Measurements from ENCODE around the gene C5. TPM values are rescaled to one million over a fixed set of nuclear protein-coding genes. Genes with fewer than 3 reads are reported as not detected.

C5 gene
- 2.4 and 3.7 TPM in 2 replicates for total RNA-seq

DNA sequence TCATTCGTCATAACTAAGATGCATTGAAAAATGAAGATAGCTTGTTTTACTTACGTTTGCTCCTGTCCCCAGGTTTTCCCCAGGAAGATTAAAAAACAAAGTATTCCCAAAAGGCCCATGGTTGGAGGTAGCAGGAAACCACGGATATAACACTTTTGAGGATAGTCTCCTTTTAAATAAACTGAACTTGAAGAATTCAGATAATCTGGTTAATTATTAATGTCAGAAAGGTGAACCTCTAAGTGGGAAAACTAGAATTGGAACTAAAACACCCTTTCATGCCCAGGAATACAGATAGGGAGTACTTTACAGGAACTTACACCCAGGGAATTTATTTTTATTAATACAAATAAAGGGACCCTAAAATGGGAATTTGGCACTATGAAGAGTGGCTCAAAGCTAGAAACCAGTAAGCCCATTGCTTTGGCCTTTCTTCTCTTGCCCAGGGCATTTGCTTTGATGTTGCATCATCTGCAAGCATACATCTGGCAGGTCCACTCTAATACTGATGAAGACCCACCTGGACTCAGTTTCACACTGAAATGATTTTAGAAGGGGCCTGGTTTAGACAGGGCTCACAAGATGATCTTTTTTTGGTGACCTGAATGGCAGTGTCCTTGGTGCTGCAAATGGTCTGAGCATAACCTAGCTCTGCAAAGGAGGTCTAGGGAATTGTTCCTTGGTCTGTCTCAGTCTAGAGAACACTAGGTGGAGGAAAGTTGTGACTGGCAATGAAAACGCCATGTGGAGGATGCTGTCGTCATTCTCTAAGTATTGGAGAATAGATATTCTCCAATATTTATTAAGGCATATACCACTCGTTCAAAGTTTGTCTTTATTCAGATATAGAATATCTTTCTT, at the start of gene C5:
TSS of gene C5 (minus strand) at position 148 of the 861 bp plus-strand sequence. CDS start at position 119, 29 bp downstream.

DNA sequence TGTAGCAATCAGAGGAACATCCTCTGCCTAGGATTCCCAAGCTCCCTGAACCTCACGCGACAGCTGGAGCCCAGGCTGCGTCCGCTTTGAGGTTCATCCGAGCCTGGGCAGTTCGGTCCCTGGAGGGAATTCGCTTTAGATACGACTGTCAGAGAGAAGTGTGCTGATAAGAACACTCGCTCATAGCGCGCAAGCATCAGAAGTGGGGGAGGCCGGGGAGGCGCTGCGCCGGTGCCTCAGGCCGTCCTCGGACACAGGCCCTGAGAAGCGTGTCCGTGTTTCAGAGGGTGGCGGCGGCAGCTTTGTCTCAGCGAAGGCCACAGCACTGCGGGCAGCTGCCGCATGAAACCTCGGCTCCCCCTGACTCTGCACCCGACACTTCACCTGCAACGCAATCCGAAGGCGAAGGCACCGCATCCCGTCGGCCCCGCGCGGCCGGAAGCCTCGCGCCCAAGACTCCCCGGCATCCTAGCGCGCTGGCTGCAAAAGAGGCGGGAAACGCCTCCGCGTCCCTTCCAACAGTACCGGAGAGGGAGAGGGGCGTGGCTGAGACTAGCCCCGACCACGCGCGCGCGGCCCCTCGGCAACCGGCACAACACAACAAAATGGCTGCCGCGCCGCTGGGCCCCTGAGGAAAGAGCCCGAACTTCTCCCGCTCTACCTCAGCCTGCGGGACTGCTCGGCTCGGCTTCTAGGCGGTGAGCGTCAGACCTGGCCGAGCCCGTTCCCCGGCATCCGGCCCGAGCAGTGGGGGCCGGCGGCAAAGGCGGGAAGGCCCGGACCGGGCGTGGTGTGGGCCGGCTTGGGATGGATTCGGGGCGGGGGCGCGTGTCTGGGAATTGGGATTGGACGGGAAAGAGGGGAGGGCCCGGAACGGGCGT, 24.5 kb upstream of the C5 start, which contains the start of gene CNTRL:
TSS of gene CNTRL (plus strand) at position 586 of the 881 bp plus-strand sequence. CDS start 13,372 bp downstream, outside the sequence.

DNA sequence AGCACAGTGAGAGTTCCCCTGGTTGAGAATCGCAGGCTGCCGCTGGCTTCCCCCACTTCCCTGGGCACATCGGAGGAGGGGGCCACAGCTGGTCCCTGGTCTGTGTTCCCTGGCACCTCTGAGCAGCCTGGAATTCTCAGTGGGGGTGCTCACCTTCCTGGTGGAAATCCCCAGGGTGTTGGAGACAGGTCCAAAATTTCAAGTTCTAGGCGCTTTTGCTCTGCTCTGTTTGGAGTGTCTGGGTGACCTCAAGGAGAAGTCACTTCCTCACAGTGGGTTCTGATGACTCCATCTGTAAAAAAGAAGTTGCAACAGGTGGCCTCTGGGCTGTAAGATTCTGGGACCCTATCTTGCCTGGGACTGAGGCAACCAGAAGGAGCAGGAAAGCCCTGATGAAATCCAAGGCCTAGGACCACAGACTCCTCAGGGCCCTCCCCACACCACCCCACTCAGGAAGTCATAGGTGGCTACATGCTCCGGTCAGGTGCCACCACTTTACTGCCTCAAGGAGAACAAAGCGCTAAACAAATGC, 123.6 kb downstream of the C5 start, which contains the start of gene TRAF1:
TSS of gene TRAF1 (minus strand) at position 400 of the 532 bp plus-strand sequence. CDS start 721 bp downstream, outside the sequence.

Other genes with a start within 250 kb of the C5 start
- 38.4 and 46.6 TPM in 2 replicates for gene PSMD5, start 207.4 kb downstream of the C5 start, total RNA-seq
- 20.0 and 20.4 TPM in 2 replicates for gene PHF19, start 173.1 kb downstream of the C5 start, total RNA-seq
- 1.5 TPM in 2 replicates for gene TRAF1, start 123.5 kb downstream of the C5 start, total RNA-seq
- 5.3 and 5.8 TPM in 2 replicates for gene CNTRL, start 24.7 kb upstream of the C5 start, total RNA-seq
- 23.9 and 24.8 TPM in 2 replicates for gene RAB14, start 151.6 kb upstream of the C5 start, total RNA-seq
- gene GSN, start 217.9 kb upstream of the C5 start, total RNA-seq: 839 and 844 TPM in 2 replicates